Right lung (tissue), 5 donors: ENCODE data around the gene FAM89B. TPM values are rescaled to one million over a fixed set of nuclear protein-coding genes. Genes with fewer than 3 reads are reported as not detected.
A peak's percentile ranks its signal among the peaks of the same experiment; 100 is the strongest.

Experiments
- DNase-seq, 2 donors: peaks; one replicate each; pipeline ENCODE4 v3.0.0-alpha.2; 2013
- polyA plus RNA-seq, 5 donors: library from polyadenylated mRNA; unstranded; fragments of 120-200 nt; gene quantifications; one replicate each; pipeline versions ENCODE4 v1.2.1 to v1.2.3, GENCODE V29; 2013; ENCODE audit warnings: inconsistent platforms in 1 of 5, low replicate concordance in 1 of 5; ENCODE audit not compliant: insufficient read length in 5 of 5, insufficient read depth in 1 of 5

Gene FAM89B
- polyA plus RNA-seq, 5 donors = 20.5 to 47.9 (median 28.7) TPM

DNA sequence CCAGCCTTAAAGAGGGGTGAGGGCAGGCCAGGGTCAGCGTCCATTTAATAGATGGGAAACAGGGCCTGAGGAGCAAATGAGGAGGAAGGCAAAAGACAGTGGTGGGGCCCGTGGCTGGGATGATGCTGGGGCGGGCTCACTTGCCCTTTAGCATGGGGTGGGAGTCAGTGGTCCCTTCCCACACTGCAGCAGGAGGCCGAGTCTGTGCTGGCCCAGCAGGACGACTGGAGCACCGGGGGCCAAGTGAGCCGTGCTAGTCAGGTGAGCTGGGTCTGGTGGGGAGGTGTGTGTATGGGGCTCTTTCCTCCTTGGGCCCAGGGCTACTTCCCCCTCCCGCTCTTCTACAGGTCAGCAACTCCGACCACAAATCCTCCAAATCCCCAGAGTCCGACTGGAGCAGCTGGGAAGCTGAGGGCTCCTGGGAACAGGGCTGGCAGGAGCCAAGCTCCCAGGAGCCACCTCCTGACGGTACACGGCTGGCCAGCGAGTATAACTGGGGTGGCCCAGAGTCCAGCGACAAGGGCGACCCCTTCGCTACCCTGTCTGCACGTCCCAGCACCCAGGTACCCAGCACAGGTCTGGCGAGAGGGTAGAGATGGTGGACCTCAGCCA lies 34.6 kb upstream of the FAM89B start:
- DNase-seq = no peak

DNA sequence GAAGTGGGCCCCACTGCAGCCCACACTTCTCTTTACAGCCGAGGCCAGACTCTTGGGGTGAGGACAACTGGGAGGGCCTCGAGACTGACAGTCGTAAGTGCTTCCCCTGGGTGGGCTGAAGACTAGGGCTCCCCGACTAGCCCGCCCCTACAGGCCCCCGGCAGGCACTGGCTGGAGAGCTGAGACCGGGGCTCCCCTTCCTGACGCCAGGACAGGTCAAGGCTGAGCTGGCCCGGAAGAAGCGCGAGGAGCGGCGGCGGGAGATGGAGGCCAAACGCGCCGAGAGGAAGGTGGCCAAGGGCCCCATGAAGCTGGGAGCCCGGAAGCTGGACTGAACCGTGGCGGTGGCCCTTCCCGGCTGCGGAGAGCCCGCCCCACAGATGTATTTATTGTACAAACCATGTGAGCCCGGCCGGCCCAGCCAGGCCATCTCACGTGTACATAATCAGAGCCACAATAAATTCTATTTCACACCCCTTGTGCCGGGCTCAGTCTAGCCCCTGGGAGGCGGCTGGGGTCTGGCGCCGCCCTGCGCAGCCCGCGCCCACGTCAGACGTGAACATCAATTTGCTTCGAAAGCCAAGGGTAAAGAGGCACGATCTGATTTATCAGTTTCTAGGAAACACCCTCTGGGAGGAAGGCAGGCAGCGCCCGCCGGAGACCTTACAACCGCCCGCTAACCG lies 34.0 kb upstream of the FAM89B start:
- no peak for DNase-seq

DNA sequence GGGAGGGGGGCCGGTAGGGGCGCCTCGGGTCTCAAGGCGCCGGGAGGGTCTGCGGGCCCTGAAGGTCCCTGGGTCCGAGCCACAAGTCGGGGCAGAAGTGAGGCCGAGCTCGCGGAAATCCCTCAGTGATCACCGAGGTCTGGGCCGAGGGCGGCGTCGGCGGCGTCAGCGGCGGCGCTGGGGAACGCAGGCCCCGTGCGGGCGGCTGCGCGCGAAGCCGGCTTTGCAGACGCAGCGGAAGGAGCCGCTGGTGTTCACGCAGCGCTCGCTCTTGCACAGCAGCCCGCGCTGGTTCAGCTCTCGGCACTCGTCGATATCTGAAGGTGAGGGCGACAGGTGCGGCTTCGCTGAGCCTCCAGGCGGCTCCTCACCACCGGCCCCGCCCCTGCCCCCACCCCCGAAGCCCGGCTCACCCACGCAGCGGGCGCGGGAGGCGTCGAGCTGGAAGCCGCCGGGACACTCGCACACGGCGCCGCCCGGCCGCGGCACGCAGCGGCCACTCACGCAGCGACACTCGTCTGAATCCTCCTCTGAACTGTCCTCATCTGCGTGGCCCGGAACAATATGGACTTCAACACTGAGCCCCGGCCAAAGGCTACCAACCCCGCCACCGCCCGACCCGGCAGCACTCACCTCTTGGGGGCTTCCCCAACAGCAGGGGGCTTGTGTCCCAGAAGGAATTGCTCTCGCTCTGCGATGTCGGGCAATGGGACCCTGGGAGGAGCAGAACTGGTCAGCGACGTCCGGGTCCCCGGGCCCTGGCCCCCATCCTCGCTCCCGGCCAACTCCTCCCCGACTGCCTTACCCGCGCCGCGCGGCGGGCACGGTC lies 33.2 kb upstream of the FAM89B start:
- no peak for DNase-seq

DNA sequence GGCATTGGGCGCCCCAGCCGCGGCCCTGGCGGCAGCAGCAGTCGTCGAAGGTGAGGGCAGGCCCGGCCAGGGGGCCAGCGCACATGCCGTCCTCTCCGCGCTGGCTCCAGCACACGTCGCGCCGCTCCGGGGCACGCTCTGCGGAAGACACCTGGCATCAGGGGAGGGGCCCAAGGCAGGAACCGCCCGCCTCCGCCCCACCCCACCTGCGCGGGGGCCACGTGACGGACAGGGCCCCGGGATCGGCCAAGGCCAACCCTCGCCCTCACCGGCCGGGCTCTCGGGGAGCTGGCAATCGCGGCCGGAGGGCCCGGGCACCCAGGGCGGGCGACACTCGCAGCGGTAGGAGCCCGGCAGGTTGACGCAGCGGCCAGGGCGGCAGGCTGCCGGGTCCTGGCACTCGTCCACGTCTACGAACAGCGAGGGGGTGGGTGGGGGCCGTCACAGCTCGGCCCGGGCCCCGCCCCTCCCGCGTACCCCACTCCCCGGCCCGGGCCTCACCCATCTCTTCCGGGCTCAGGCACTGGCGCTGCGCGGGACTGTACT lies 32.5 kb upstream of the FAM89B start:
- no peak for DNase-seq

DNA sequence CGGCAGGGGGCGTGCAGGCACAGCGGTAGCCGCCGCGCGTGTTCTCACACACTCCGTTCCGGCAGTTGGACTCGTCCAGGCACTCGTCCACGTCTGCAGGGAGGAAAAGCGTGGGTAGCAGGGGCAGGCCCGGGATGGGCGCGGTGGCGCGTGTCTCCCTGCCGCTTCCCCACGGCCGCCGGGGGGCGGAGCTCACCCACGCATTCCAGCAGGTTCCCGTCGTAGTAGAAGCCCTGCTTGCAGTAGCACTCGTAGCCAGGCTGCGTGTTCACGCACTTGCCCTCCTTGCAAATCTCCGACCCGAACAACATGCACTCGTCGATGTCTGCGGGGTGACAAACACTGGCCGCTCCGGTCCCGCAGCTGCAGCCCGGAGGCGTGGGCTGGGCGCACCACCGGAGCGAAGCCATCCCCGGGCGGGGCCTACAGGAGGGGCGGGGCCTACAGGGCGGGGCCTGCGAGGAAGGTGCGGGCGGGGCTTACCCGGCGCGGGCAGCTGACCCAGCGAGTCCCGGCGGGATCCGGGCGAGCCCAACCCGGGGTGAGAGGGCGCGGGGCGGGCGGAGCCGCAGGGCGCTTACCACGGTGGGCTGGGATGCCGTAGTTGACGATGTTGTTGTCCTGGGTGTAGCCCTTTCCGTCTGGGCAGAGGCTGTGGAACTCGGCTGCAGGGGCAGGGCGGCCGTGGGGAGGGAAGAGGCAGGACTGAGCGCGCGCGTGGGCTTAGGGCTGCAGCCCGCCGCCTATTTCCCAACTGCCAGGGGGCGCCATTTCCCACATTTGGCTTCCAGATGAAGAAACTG lies 31.8 kb upstream of the FAM89B start:
- DNase-seq = peak; percentile 81 to 82

DNA sequence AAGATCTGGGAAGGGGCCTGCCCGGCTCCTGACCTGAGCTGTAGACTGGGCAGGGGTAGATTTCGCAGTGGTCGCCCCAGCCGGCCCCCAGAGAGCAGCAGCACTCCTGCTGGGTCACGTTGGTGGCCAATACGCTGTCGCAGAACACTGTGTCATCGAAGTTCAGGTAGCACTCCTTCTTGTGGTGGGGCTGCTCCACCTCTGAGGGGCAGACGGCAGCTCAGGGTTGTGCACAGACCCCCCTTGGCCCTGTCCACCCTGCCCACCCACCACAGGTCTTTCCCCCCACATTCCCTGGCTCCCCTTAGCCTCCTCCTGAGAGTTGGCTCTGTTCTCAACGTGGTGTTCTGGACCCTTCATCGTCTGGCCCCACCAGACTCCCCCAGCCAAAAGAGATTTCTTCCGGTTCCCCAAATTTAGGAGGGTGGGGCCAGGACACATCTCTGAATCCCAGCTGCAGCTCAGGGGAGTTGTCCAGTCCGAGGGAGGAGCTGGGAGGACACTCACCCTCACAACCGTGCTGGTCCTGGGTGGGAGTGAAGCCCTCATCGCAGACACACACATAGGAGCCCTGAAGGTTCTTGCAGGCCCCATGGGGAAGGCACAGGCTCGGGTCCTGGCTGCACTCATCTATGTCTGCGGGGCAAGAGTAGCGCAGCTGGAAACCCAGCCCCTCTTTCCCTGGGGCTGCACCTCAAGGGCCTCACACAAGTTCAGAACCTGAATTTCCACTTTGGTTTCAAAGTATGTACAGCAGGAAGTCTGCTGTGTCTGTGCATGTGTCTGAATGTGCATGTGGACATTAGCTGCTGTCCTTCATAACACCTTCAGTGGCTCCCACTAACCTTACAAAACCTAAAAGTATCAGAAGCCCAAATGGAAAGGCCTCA lies 31.0 kb upstream of the FAM89B start:
- peak in 1 of 2 donors; percentile 48 for DNase-seq

DNA sequence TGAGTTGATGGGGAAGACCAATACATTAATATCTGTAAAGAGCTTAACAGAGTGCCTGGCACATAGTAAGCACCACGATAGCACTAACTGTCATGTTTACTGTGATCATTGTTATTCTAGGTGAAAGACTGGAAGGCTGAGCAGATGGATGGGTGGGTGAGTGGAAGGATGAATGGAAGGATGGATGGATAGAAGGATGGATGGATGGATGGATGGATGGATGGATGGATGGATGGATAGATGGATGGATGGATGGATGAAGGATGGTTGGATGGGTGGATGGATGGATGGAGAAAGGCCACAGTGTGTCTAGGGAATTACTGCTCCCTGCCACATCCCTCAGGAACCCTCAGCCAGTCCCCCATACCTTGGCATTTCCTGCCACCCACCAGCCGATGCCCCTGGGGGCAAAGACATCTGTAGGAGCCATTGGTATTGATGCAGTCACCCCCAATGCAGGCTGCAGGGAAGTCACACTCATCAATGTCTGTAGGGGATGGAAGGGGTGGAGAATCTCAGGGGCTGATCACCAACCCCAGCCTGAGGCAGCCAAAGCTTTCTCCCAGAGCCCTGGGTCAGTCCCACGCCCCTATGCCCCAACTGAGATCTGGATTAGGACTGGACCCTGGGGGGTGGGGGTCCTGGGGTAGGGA lies 29.5 kb upstream of the FAM89B start:
- no peak for DNase-seq

DNA sequence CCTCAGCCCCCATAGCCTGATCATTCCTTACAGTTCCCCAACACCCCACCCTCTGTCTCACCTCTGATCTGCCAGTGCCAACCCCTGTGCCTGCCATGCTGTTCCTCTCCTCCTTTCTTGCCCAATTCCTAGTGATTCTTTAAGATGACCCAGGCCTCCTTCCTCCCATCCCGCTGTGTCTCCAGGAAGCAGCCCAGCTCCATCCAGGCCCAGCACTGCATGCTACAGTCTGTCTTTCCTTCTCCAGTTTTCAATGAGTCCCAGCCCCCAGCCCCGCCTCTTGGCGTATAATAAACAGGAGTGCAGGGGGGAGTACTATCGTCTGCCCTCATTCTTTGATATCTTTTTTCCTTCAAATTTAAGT lies 26.5 kb upstream of the FAM89B start:
- no peak for DNase-seq

DNA sequence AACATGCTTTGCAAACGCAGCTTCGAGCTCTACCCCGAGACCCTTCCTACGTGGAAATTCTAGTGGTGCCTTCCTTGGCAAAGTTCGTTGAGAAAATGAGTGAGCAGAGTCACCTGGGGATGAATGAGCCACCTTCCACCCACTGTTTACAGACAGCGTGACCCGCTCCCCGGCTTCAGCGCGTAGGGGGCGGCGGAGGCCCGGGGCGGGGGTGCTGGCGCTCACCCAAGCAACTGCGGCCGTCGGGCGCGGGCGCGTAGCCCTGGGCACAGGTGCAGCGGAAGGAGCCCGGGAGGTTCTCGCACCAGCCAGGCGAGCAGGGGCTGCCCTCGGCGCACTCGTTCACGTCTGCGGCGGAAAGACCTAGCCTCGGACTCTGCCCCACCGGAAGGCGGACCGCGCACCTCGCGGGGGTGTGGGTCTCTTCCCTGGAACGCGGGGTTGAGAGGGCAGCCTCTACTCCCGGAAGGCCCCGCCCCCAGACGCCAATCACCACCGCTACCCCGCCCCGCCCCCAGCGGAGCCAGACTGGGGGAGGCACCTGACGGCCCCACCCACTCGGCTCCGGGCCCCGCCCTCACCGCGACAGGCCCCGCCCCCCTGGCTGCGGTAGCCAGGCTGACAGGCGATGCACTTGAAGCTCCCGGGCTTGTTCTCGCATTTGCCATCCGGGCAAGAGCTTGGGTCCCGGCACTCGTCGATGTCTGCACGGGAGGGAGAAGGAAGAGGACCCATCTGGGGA lies 25.9 kb upstream of the FAM89B start:
- DNase-seq = no peak

DNA sequence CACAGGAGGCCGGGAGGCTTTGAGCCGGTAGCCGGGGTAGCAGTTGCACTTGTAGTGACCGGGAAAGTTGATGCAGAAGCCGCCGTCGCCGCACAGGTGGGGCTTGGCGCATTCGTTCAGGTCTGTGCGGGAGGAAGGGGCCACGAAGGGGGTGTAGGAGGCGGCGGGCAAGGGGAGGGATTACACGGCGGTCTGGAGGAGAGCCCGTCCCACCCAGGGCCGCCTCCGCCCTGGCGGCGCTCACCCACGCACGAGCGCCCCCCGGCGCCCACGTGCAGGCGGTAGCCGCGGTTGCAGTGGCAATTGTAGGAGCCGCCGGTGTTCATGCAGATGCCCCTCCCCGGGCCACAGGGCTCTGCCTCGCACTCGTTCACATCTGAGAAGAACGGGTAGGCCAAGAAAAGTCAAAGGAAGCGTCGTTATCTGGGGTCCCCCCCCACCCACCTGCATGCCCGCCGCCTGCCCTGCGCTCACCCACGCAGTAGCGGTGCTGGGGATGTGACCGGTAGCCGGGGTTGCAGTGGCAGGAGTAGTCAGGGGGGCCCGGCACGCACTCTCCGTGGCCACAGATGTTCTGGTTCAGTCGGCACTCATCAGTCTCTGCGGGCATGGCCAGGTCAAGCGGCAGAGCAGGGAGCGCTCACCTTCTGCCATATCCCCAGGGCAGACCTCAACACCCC lies 24.8 kb upstream of the FAM89B start:
- no peak for DNase-seq

DNA sequence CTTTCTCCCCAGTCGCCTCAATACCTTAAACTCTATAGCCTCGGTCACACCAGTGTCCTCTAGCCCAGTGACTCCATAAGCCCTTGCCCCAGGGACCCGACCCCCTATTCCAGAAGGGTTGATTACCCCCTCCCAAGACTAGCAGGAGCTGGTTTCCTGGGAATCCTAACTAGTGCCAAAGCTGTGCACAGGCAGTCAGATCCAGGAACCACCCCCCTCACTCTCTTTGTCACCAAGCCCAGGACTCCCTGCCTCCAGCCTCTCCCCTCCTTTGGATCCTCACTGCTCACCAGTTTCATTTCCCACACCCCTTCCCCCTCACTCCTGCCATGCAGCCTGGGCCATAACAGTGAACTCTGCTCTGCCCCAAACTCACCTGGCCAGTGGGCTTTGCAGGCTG lies 23.9 kb upstream of the FAM89B start:
- no peak for DNase-seq

DNA sequence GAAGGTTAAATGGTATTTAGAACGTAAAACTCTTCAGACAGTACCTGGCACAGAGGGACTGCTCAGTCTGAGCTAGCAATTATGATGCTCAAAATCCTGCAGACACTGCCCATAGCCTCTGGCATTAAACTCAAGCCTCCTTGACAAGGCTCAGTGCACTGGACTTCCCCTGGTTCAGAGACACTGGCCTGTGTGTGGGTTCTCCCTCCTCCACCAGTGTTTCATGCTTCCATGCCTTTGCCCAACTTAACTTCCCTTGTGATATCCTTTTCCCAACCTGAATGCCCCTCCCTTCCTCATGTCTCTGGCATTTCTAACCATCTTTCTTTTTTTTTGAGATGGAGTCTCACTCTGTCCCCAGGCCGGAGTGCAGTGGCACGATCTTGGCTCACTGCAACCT lies 23.2 kb upstream of the FAM89B start:
- no peak for DNase-seq

DNA sequence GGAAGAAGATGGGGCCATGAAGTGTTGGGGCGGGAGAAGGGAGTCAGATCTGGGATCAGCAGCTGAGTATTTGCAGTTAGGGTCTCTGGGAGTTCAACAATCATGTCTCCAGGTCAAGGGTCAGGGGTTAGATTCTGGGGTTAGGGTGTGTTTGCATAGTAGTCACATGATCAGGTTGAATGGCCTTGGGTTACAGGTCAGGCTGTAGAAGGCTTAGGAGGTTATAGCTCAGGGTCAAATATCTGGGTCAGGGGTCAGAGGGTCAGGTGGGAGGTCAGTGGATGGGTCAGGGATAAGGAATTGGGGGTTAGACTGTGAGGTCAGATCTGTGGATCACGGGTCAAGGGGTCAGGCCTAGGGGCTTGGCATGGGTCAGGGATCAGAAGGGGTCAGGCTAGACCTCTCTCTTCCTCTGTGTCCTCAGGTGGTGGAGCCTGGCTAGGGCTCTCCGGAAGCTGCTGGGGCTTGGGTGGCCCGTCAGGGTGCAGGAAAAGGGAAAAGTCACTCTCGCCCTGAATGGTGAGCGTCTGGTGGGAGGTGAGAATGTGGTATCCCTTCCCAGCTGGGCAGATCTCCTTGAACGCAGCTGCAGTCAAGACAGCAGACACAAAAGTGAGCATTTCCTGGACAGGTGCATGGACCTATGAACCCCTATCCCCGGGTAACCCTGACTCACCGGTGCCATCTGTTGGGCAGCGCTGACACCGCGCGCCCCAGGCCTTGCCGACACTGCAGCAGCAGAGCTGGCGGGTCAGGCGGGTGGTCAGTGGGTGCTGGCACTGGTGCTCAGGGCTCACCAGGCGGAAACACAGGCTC lies 20.6 kb upstream of the FAM89B start:
- no peak for DNase-seq

DNA sequence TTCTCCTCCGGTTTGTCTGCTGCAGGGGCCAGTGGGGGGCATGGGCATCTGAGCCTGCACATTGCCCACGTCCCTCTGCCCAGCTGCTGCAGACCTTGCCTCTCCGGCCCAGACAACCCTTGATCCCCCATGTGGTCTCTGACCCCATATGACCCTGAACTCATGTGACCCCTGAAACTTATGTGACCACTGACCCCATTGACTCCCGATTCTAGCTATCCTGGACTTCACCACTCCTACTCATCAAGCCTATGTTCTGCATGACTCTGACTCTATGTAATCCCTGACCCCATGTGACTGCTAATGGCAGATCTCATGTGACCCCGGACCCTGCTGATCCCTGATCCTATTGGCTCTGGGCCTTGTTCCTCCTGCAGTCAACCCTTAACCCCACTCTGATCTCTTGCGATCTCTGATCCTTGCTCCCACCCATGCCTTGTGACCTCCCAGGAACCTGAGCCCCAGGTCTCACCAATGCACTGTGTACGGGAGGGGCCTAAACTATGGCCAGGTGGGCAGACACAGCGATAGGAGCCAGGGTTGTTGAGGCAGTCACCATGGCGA lies 19.9 kb upstream of the FAM89B start:
- no peak for DNase-seq

DNA sequence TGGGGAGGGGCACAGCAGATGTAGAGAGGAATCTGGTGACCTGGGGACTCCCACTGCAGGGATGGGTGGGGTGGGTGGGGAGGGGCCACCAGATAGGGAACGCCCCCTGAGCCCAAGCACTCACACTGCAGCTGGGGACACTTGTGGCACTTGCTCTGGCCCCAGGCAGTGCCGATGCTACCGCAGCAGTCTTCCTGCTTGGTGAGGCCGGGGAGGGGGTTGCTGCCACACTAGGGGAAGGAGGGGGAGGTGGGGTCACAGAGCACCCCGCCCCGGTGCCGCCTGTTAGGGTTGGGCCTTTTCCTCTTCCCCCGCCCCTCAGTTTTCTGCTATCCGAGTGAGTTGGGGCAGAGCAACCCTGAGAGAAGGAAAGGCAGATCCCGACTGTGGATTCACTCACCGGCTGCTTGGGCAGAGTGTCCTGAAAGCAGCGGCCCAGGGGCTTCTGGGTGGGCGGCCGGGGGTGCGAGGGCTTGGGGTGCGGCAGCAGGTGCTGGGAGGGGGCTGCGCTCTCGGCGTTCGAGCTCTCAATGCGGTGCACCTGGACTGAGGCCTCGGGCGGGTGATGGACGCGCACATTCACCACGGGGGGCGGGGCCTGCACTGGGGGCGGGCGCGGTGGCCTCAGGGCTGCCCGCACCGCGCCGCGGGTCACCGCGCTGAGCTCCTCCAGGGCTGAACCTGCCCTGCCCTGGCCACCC lies 18.9 kb upstream of the FAM89B start:
- no peak for DNase-seq

DNA sequence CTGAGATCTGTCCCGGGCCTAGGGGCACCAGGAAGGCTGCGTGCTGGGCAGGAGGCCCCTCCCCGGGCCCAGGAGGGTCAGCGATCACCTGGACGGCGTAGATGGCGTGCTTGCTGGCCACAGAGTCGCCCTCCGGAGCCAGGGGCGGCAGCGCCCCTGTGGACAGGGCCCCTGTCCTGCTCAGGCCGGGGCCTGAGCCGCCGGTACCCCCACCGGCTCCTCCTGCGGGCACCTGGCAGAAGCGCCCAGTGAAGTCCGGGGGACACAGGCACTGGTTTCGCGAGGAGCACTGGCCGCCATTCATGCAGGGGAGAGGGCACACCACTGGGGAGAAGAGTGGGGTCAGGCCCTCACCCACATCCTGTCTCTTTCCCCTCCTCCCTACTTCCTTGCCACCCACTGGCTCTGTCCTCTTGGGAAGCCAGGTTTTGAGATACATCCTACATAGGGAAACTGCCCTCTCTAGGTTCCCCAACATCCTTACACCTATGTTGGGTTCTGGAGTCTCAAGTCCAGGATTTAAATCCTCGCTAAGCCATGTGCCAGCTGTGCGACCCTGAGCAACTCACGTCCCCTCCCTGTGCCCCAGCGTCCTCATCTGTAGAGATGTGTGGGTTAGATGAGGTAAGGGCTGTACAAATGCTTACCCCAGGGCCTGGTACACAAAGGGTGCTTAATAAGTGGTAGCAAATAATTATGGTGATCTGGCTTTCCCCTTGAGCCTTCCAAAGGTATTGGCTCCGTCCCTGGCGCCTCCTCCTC lies 18.1 kb upstream of the FAM89B start:
- no peak for DNase-seq
